ENCODE data around the gene ADNP2. TPM values are rescaled to one million over a fixed set of nuclear protein-coding genes. Genes with fewer than 3 reads are reported as not detected.

Gene ADNP2
- total RNA-seq, 2 experiments from 2014 or later: 23.2 to 27.1 TPM

DNA sequence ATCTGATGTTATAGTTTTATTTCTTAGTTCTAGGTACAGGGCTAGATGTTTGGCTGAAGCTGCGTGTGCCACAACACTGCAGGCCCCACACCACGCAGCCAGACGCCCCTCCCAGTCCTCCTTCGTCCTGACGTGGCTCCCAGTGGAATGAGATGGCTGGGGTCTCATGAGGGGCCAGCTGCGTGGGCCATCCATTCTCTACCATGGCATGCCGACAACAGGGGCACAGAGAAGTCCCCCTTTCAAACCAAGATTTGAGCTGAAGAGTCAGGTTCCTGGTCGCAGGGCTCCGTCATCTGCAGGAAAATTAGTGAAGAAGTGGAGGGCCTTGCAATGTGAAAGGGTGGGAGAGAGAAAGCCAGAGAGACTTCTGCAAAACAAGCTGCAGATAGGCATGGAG, 73.8 kb downstream of the ADNP2 start:
- peaks cover 21% of the 10 kb centered on the region for H3K27me3 Mint-ChIP-seq
- no peak overlapping the region for H3K4me3 Mint-ChIP-seq
- ATAC-seq (no peak), DNase-seq (no peak)
- no peaks in the 10 kb centered on the region for H3K36me3 Mint-ChIP-seq
- CTCF ChIA-PET: interaction anchor here (1.3 to 2.2 kb wide), 2 partner anchors 9 to 14 kb away, joined by 3 to 9 read pairs; no protein-coding TSS in a partner anchor
- H3K4me1 Mint-ChIP-seq: peaks cover 10% of the 10 kb centered on the region
- no peak overlapping the region for H3K27ac Mint-ChIP-seq
- peaks cover 4% of the 10 kb centered on the region for H3K9me3 Mint-ChIP-seq (ENCODE audit: low read depth)

DNA sequence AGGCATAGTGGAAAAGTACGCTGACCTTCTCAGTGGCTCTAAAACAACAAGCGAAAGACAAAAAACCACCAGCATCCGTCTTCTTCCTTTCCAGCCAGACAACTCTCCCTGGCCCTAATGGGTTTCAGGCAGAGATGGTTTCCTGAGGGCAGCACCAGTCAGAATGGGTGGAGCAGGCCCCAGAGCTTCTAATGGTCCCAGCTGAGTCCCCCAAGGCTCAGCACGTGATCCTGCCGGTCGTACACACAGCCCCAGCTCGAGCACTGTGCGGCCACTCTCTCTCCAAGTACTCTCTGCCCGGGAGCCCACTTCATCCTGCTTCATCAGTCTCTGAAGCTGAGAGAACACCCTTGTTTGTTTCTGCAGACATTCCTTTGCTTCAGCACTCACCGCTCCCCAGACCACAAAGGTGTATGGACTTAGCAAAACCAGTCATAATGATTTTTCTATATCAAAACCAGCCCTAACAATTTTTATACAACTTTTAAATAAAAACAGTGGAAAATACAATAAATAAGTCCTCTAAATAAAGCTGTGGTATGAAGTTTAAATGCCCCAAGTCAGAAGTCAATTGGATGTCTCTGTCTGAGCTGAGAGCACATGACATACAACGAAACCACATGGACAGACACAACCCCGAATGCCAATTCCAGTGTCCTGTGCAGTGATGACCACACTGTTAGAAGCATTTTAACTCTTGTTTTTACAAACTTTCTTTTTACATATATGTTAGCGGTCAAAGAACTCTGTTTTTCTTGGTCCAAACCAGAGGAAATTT, 74.4 kb downstream of the ADNP2 start:
- CTCF ChIA-PET: interaction anchor here (1.3 to 2.2 kb wide), 2 partner anchors 10 to 14 kb away, joined by 3 to 9 read pairs; no protein-coding TSS in a partner anchor
- Mint-ChIP-seq H3K27me3 (peaks cover 27% of the 10 kb centered on the region), H3K9me3 (ENCODE audit: low read depth) (peaks cover 4% of the 10 kb centered on the region), H3K4me1 (peaks cover 9% of the 10 kb centered on the region), H3K4me3 (no peak overlapping the region), H3K27ac (no peak overlapping the region), H3K36me3 (no peaks in the 10 kb centered on the region)
- DNase-seq (no peak), ATAC-seq (no peak)

DNA sequence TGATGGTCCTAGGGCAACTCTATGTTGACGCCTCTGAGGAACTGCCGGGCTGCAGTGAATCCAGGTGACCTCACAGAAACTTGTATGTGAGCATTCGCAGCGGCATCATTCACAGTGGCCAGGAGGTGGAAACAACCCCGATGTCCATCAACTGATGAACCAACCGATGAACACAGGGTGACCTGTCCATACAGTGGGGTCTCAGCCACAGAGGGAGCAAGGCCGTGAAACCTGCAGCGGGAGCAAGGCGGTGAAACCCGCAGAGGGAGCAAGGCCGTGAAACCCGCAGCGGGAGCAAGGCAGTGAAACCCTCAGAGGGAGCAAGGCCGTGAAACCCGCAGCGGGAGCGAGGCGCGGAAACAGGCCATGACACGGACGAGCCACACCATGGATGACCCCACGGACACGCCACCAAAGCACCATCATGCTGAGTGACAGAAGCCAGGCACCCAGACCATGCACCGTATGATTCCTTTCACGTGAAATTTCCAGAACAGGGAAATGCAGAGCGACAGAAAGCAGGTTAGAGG, 75.2 kb downstream of the ADNP2 start:
- Mint-ChIP-seq H3K27me3 (peaks cover 29% of the 10 kb centered on the region), H3K4me3 (no peak overlapping the region), H3K36me3 (no peaks in the 10 kb centered on the region), H3K9me3 (ENCODE audit: low read depth) (peaks cover 4% of the 10 kb centered on the region), H3K4me1 (peaks cover 4% of the 10 kb centered on the region), H3K27ac (no peak overlapping the region)
- CTCF ChIA-PET: interaction anchor here (1.1 to 2.2 kb wide), 2 partner anchors 9 to 11 kb away, joined by 5 to 9 read pairs; no protein-coding TSS in a partner anchor
- no peak for DNase-seq
- no peak for ATAC-seq

DNA sequence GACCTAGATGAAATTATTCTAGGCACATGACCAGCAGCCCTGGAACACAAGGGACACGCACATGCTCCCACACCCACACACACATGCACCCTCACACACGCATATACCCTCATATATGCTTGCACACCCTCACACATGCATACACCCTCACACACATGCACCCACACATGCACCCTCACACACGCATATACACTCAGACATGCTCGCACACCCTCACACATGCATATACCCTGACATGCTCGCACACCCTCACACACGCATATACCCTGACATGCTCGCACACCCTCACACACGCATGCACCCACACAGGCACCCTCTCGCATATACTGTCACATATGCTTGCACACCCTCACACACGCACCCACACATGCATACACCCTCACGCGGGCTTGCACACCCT, 76.5 kb downstream of the ADNP2 start:
- CTCF ChIA-PET: interaction anchor here (1.1 kb wide), 2 partner anchors 11 to 26 kb away, joined by 3 to 5 read pairs; no protein-coding TSS in a partner anchor
- no peak overlapping the region for H3K27ac Mint-ChIP-seq
- ATAC-seq (no peak), DNase-seq (no peak)
- no peaks in the 10 kb centered on the region for H3K36me3 Mint-ChIP-seq
- no peaks in the 10 kb centered on the region for H3K4me1 Mint-ChIP-seq
- H3K9me3 Mint-ChIP-seq (ENCODE audit: low read depth): peaks cover 4% of the 10 kb centered on the region
- peaks cover 41% of the 10 kb centered on the region for H3K27me3 Mint-ChIP-seq
- no peak overlapping the region for H3K4me3 Mint-ChIP-seq

DNA sequence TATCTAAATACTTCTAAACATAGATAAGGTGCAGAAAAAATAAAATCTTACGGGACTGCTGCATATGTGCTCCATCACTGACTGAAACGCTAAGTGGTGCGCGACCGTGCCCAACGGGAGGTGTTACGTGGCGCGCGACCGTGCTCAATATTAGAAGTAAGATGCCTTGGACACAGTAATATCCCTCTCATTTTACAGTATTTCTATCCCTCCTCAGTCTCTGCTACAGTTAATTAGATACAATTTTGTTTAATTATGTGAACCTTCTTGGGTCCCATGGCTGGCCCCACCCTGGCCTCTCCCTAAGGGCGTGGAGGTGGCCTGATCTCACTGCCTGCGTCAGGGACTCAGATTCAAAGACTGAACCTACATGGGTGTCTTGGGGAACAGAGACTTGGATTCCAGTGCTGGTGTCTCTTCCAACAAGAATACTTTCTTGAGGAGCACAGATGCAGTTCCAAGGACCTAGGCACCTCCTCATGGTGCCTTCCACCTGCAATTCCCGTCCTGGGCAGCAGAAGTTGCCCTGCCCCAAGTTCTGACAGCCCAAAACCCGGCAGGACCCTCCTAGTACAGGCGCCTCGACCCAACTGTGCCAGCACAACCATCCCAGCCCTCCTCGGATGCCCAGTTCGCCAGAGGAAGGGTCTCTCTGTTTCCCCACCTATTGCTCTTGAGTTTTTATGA, 79.0 kb downstream of the ADNP2 start:
- no peak overlapping the region for H3K4me3 Mint-ChIP-seq

DNA sequence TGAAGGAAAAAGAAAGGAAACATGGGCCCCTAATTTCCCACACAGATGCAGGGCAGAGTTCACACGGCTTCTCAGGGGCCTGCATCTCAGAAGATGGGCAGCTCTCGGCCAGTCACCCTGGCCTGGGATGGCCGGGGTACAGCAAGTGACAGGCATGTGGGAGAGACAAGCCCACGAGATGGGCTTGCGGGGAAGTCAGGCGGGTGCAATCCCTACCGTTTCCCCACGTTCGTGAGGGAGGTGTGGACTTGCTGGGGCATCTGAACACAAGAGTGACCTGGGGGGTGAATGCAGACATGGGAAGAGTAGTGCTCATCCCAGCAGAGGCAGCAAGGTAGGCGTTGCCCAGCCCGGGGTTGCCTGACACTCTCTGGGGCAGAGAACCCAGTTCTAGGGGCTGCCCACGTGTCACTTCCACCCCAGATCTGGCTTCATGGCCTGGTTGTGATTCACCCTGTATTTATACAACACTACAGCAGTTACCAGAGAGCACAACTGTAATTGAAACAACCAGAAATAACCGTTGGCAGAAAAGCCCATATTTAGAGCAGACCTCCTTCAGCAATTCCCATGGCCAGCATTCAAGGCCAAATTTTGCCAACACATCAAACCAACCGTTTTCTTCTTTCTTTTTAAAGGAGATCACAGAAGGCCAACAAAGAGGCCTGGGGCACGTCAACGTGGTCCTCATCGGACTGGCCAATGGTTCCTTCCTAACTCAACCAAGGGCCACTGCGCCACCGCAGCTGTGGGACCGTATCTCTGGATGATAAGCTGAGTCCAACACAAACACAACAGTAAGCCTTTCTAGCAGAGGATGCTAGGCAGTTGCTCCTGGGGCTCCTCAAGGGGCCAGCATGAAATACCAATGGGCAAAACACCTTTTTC, 79.8 kb downstream of the ADNP2 start:
- H3K4me1 Mint-ChIP-seq: peaks cover 9% of the 10 kb centered on the region
- no peak overlapping the region for H3K27ac Mint-ChIP-seq
- CTCF ChIA-PET: no interaction called here
- H3K27me3 Mint-ChIP-seq: peaks cover 52% of the 10 kb centered on the region
- no peak for ATAC-seq
- H3K9me3 Mint-ChIP-seq (ENCODE audit: low read depth): peaks cover 4% of the 10 kb centered on the region
- DNase-seq: no peak
- H3K4me3 Mint-ChIP-seq: no peak overlapping the region
- H3K36me3 Mint-ChIP-seq: no peaks in the 10 kb centered on the region

More for the DNA sequence above, 79.0 kb downstream of the ADNP2 start:
- H3K27ac Mint-ChIP-seq: no peak overlapping the region
- ATAC-seq (no peak), DNase-seq (no peak)
- no peaks in the 10 kb centered on the region for H3K36me3 Mint-ChIP-seq
- H3K4me1 Mint-ChIP-seq: peaks cover 9% of the 10 kb centered on the region
- H3K9me3 Mint-ChIP-seq (ENCODE audit: low read depth): peaks cover 4% of the 10 kb centered on the region
- H3K27me3 Mint-ChIP-seq: peaks cover 48% of the 10 kb centered on the region
- CTCF ChIA-PET: no interaction called here

DNA sequence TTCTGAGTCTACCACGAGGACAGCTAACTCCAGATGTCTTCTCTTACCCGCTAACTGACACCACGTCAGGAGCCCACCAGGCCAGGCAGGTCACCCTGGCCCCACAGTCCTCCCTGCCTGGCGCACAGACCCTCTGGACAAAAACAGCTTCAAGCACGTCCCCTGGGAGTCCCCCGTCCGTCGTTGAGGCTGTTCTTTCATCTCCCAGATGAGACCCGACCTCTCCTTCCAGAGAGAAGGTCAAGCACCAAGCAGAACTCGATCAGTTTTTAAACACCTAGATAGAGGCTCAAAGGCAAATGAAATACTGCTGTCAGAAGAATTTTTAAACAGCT, 80.4 kb downstream of the ADNP2 start:
- DNase-seq (no peak), ATAC-seq (no peak)
- Mint-ChIP-seq H3K27me3 (peaks cover 58% of the 10 kb centered on the region), H3K4me3 (no peak overlapping the region), H3K9me3 (ENCODE audit: low read depth) (peaks cover 4% of the 10 kb centered on the region), H3K4me1 (peaks cover 9% of the 10 kb centered on the region), H3K36me3 (no peaks in the 10 kb centered on the region), H3K27ac (no peak overlapping the region)
- CTCF ChIA-PET: no interaction called here

Other genes starting within 250 kb of the ADNP2 start
- gene SLC66A2, start 157.6 kb upstream of the ADNP2 start, total RNA-seq: 10 to 100 TPM; 23.4 TPM
- gene HSBP1L1, start 144.6 kb upstream of the ADNP2 start, total RNA-seq: 1 to 10 TPM; 1.1 to 5.0 TPM
- gene TXNL4A, start 120.7 kb upstream of the ADNP2 start, total RNA-seq: 100 to 1,000 TPM; 140 to 151 TPM
- 10 to 100 TPM; 24.2 to 28.6 TPM for gene RBFA, start 74.8 kb upstream of the ADNP2 start, total RNA-seq
- under 1 TPM; 0.41 to 0.98 TPM for gene PARD6G, start 138.3 kb downstream of the ADNP2 start, total RNA-seq